DND-41 (cell line): ENCODE results near the gene MYO1B.

Experiments
- EZH2 ChIP-seq: IDR thresholded peaks from 3 replicates; pipeline ENCODE4 v1.6.1; 2012; ENCODE audit warnings: borderline replicate concordance, low read depth, mild to moderate bottlenecking, moderate library complexity, low read length, inconsistent platforms; ENCODE audit not compliant: severe bottlenecking
- TF ChIP-seq, protein P1 (sequence below): IDR thresholded peaks from 2 replicates; pipeline ENCODE4 v1.5.1; 2012; ENCODE audit warnings: borderline replicate concordance, low read length, moderate library complexity, mild to moderate bottlenecking; ENCODE audit not compliant: poor library complexity, severe bottlenecking; ENCODE audit errors: extremely low read depth

DNA sequence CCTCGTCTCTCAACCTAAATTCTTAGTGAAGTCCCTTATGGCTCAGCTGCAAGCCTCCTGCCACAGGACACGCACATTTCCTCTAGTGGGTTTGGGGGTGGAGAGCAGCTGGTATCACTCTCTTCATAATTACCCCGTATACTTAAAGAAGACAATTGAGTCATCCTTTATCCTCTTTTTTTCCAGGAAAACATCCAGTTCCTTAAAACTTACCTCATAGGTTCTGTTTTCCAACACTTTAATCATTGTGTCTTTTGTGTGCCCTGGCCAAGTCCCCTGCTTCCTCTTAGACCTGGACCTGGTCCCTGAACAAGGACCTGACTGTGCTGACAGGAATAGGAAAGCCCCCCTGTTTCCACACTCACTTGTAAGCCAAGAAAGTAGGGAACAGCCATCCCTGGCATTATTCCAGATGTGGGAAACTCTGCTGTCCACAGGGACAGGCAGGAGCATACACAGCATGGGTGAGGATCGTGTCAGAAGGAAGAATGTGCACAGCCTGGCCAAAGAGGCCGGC lies 42.3 kb upstream of the MYO1B start:
- TF ChIP-seq, protein P1, sequence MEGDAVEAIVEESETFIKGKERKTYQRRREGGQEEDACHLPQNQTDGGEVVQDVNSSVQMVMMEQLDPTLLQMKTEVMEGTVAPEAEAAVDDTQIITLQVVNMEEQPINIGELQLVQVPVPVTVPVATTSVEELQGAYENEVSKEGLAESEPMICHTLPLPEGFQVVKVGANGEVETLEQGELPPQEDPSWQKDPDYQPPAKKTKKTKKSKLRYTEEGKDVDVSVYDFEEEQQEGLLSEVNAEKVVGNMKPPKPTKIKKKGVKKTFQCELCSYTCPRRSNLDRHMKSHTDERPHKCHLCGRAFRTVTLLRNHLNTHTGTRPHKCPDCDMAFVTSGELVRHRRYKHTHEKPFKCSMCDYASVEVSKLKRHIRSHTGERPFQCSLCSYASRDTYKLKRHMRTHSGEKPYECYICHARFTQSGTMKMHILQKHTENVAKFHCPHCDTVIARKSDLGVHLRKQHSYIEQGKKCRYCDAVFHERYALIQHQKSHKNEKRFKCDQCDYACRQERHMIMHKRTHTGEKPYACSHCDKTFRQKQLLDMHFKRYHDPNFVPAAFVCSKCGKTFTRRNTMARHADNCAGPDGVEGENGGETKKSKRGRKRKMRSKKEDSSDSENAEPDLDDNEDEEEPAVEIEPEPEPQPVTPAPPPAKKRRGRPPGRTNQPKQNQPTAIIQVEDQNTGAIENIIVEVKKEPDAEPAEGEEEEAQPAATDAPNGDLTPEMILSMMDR: no peak
- no peak for TF ChIP-seq EZH2
